DMS 273 treated with DMSO at 0.1 percent for 48 hours (cell line): ENCODE results near the gene NFATC2.

Source experiments
- DNase-seq: peaks from one replicate; lab custom pipeline; 2025; lab: John Stamatoyannopoulos, UW

Gene NFATC2

GRCh38 chr20:51429696-51430095 lies 112.8 kb downstream of the NFATC2 start:
- no peak for DNase-seq

- DNase-seq = no peak
Observed at GRCh38 chr20:51429144-51429482, 113.4 kb downstream of the NFATC2 start.

GRCh38 chr20:51428401-51429143 lies 113.9 kb downstream of the NFATC2 start:
- DNase-seq = no peak

- no peak for DNase-seq
Observed at GRCh38 chr20:51427651-51428291, 114.7 kb downstream of the NFATC2 start.

GRCh38 chr20:51426718-51427650 lies 115.5 kb downstream of the NFATC2 start:
- DNase-seq = no peak

- no peak for DNase-seq
Observed at GRCh38 chr20:51425347-51426106, 117.0 kb downstream of the NFATC2 start.

- no peak for DNase-seq
Observed at GRCh38 chr20:51424270-51425117, 118.0 kb downstream of the NFATC2 start.

- no peak for DNase-seq
Observed at GRCh38 chr20:51423810-51424209, 118.7 kb downstream of the NFATC2 start.

- DNase-seq = no peak
Observed at GRCh38 chr20:51423290-51423667, 119.2 kb downstream of the NFATC2 start.

GRCh38 chr20:51422514-51423289 lies 119.8 kb downstream of the NFATC2 start:
- no peak for DNase-seq

- no peak for DNase-seq
Observed at GRCh38 chr20:51420805-51421204, 121.7 kb downstream of the NFATC2 start.

- DNase-seq = no peak
Observed at GRCh38 chr20:51420111-51420510, 122.4 kb downstream of the NFATC2 start.

- DNase-seq = no peak
Observed at GRCh38 chr20:51419646-51420045, 122.9 kb downstream of the NFATC2 start.

- no peak for DNase-seq
Observed at GRCh38 chr20:51419231-51419630, 123.3 kb downstream of the NFATC2 start.

GRCh38 chr20:51418137-51418529 lies 124.4 kb downstream of the NFATC2 start:
- DNase-seq = no peak

- no peak for DNase-seq
Observed at GRCh38 chr20:51417250-51418136, 125.0 kb downstream of the NFATC2 start.

- DNase-seq = no peak
Observed at GRCh38 chr20:51416532-51417249, 125.8 kb downstream of the NFATC2 start.

- DNase-seq = no peak
Observed at GRCh38 chr20:51413857-51414256, 128.7 kb downstream of the NFATC2 start.
